Mesendoderm (in vitro differentiated cells): ENCODE data around the gene SLC26A6.
A peak's percentile ranks its signal among the peaks of the same experiment; 100 is the strongest.

ENCODE experiments used
- DNase-seq: peaks from one replicate; pipeline ENCODE4 v3.0.0; 2013
- H2AK5ac ChIP-seq: 2 replicates; pipeline ENCODE4 v1.6.1; 2013; ENCODE audit warnings: low read length, inconsistent platforms
- H2BK120ac ChIP-seq: 2 replicates; pipeline ENCODE4 v1.6.1; 2013; ENCODE audit warnings: low read depth, mild to moderate bottlenecking, low read length, moderate library complexity, mixed read lengths
- H2BK15ac ChIP-seq: replicated peaks from 2 replicates; pipeline ENCODE4 v1.6.1; 2013; ENCODE audit warnings: low read depth, mild to moderate bottlenecking, moderate library complexity
- H2BK5ac ChIP-seq: 2 replicates; pipeline ENCODE4 v1.6.1; 2013; ENCODE audit warnings: low read length, inconsistent platforms
- H3K18ac ChIP-seq: 2 replicates; pipeline ENCODE4 v1.6.1; 2013; ENCODE audit warnings: mild to moderate bottlenecking, low read length, mixed read lengths
- H3K23ac ChIP-seq: one replicate; pipeline ENCODE4 v1.6.1; 2013; ENCODE audit warnings: low read length
- H3K27ac ChIP-seq: 2 replicates; pipeline ENCODE4 v1.5.1; 2013; ENCODE audit warnings: low read depth, mild to moderate bottlenecking, inconsistent platforms, low read length, moderate library complexity
- H3K27me3 ChIP-seq: 2 replicates; pipeline ENCODE4 v1.6.1; 2013; ENCODE audit warnings: low read length, control low read depth, mild to moderate bottlenecking, inconsistent platforms; ENCODE audit not compliant: insufficient read depth, poor library complexity
- H3K36me3 ChIP-seq: 2 replicates; pipeline ENCODE4 v1.6.1; 2013; ENCODE audit warnings: low read length, inconsistent platforms; ENCODE audit not compliant: control insufficient read depth, insufficient read depth
- H3K4ac ChIP-seq: one replicate; pipeline ENCODE4 v1.6.1; 2013; ENCODE audit warnings: low read depth, mild to moderate bottlenecking, low read length, moderate library complexity
- H3K4me1 ChIP-seq: 2 replicates; pipeline ENCODE4 v1.6.1; 2013; ENCODE audit warnings: low read depth, low read length, inconsistent platforms; ENCODE audit not compliant: control insufficient read depth
- H3K4me2 ChIP-seq: 2 replicates; pipeline ENCODE4 v1.6.1; 2013; ENCODE audit warnings: low read length
- H3K4me3 ChIP-seq: 2 replicates; pipeline ENCODE4 v1.5.1; 2013; ENCODE audit warnings: mild to moderate bottlenecking, low read length
- H3K56ac ChIP-seq: one replicate; pipeline ENCODE4 v1.6.1; 2013; ENCODE audit warnings: low read length
- H3K79me1 ChIP-seq: 2 replicates; pipeline ENCODE4 v1.6.1; 2013; ENCODE audit warnings: low read length, inconsistent platforms
- H3K79me2 ChIP-seq: 2 replicates; pipeline ENCODE4 v1.6.1; 2013; ENCODE audit warnings: mild to moderate bottlenecking, low read length; ENCODE audit not compliant: control insufficient read depth, insufficient read depth
- H3K9ac ChIP-seq: 2 replicates; pipeline ENCODE4 v1.6.1; 2013; ENCODE audit warnings: low read length, inconsistent platforms
- H4K5ac ChIP-seq: one replicate; pipeline ENCODE4 v1.6.1; 2013; ENCODE audit warnings: low read length
- H4K8ac ChIP-seq: one replicate; pipeline ENCODE4 v1.6.1; 2013; ENCODE audit warnings: low read depth, mild to moderate bottlenecking, control low read depth, low read length, moderate library complexity
- WGBS: extraction: QIAGEN DNeasy Blood & Tissue Kit; methylation state at CpG from one replicate; pipeline ENCODE4 v1.1.7; 2013; ENCODE audit warnings: low lambda C conversion rate, missing lambda C conversion rate; ENCODE audit not compliant: insufficient coverage; ENCODE audit errors: extremely low coverage; 5-methylcytosine and 5-hydroxymethylcytosine counted together

Gene SLC26A6

DNA sequence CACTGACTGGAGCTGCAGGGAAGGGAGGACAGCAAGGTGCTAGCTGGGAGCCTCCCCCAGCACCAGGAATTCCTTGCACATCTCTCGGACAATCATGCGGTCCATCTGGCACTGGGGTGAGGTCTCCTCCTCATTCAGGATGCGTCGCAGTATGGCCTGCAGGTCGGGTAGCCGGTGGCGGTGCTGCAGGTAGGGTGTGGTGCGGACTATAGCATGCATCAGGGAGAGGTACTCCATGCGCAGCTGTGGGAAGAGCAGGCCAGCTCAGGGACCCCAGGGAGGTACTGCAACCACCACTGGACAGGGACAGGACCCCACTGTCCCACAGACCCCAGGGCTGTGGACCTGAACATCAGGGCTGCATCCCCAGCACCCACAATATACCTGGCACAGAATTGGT lies 39.2 kb upstream of the SLC26A6 start:
- Histone ChIP-seq H3K4me3 (no peak overlapping the region), H3K79me2 (no peaks in the 10 kb centered on the region), H3K4me1 (no peaks in the 10 kb centered on the region), H3K4me2 (no peak overlapping the region), H2BK5ac (no peak overlapping the region), H3K23ac (no peak overlapping the region), H3K27ac (no peak overlapping the region), H4K5ac (no peak overlapping the region), H3K79me1 (no peaks in the 10 kb centered on the region), H3K9ac (no peak overlapping the region), H3K36me3 (peaks cover 5% of the 10 kb centered on the region), H2BK120ac (no peak overlapping the region), H3K27me3 (no peaks in the 10 kb centered on the region), H2BK15ac (no peak overlapping the region), H4K8ac (no peak overlapping the region), H2AK5ac (no peak overlapping the region), H3K4ac (no peak overlapping the region), H3K18ac (no peak overlapping the region), H3K56ac (no peak overlapping the region)
- WGBS = no CpG with 5 or more reads among the region's 9 CpGs
- no peak for DNase-seq

DNA sequence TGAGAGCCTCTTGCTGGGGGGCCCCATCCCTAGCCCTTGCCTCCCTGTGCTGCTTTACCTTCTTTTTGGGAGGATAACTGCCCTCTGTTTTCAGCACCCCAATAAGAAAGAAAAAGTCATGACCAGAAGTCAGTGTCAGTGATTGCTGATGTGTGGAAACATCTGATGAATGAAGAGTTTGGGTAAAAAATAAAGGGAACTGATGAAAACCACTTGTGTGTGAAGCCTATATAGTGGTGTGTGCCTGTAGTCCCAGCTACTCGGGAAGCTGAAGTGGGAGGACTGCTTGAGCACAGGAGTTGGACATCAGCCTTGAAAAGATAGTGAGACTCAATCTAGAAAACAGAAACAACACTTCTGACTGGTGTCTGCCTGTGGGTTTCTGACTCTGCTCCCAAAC lies 37.3 kb upstream of the SLC26A6 start:
- H3K9ac ChIP-seq = no peak overlapping the region
- no peak overlapping the region for H3K23ac ChIP-seq
- no CpG with 5 or more reads among the region's 1 CpG for WGBS
- no peak overlapping the region for H2BK15ac ChIP-seq
- no peak for DNase-seq
- H3K79me2 ChIP-seq = no peaks in the 10 kb centered on the region
- no peak overlapping the region for H3K4ac ChIP-seq
- no peak overlapping the region for H4K5ac ChIP-seq
- H2BK120ac ChIP-seq = no peak overlapping the region
- H3K18ac ChIP-seq = no peak overlapping the region
- H3K56ac ChIP-seq = no peak overlapping the region
- H3K4me3 ChIP-seq = no peak overlapping the region
- no peak overlapping the region for H3K27ac ChIP-seq
- H2AK5ac ChIP-seq = no peak overlapping the region
- no peak overlapping the region for H2BK5ac ChIP-seq
- H3K4me1 ChIP-seq = no peaks in the 10 kb centered on the region
- peaks cover 2% of the 10 kb centered on the region for H3K36me3 ChIP-seq
- no peak overlapping the region for H3K4me2 ChIP-seq
- no peaks in the 10 kb centered on the region for H3K27me3 ChIP-seq
- H4K8ac ChIP-seq = no peak overlapping the region
- H3K79me1 ChIP-seq = no peaks in the 10 kb centered on the region

DNA sequence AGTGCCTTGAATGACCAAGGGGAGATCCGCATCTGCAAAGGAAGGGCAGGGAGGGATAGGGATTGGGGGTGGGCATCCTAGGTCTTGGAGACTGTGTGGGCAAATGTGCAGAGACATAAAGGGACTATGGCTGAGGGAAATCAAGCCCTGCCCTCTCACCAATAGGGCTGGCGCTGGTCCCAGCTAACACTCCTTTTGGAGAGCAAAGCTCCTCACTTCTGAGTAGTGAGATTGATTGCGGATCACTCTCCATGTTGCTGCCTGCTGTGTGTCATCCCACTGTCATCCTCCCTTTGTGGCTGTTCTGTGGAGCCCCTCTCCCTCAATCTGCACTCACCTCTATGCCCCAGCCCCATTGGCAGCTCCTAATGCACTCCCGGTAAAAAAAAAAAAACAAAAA lies 29.7 kb upstream of the SLC26A6 start:
- Histone ChIP-seq H3K79me2 (no peaks in the 10 kb centered on the region), H3K4me3 (no peak overlapping the region), H3K36me3 (no peaks in the 10 kb centered on the region), H3K4me2 (no peak overlapping the region), H3K27ac (no peak overlapping the region), H4K8ac (no peak overlapping the region), H3K4ac (no peak overlapping the region), H3K4me1 (no peaks in the 10 kb centered on the region), H2AK5ac (no peak overlapping the region), H3K9ac (no peak overlapping the region), H3K79me1 (no peaks in the 10 kb centered on the region), H2BK120ac (no peak overlapping the region), H3K27me3 (no peaks in the 10 kb centered on the region), H3K18ac (no peak overlapping the region), H2BK5ac (no peak overlapping the region), H3K23ac (no peak overlapping the region), H4K5ac (no peak overlapping the region), H3K56ac (no peak overlapping the region), H2BK15ac (no peak overlapping the region)
- peak; percentile 11 for DNase-seq
- no CpG with 5 or more reads among the region's 4 CpGs for WGBS

DNA sequence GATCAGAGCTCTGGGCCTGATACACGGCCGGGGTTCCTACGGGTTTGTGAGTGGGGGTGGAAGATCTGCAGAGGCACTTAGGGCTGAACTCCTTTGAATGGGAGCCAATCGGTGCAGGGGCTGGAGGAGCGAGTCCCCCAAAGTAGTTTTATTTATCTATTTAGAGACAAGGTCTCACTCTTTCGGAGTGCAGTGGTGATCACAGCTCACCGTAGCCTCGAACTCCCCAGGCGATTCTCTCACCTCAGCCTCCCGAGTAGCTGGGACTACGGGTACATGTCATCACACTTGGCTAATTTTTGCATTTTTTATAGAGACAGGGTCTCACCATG lies 29.0 kb upstream of the SLC26A6 start:
- Histone ChIP-seq H3K27ac (no peak overlapping the region), H2BK5ac (no peak overlapping the region), H3K4me3 (no peak overlapping the region), H2AK5ac (no peak overlapping the region), H2BK15ac (no peak overlapping the region), H3K18ac (no peak overlapping the region), H3K9ac (no peak overlapping the region), H3K56ac (no peak overlapping the region), H3K36me3 (no peaks in the 10 kb centered on the region), H3K4ac (no peak overlapping the region), H2BK120ac (no peak overlapping the region), H4K8ac (no peak overlapping the region), H4K5ac (no peak overlapping the region), H3K79me1 (no peaks in the 10 kb centered on the region), H3K4me1 (no peaks in the 10 kb centered on the region), H3K23ac (no peak overlapping the region), H3K79me2 (no peaks in the 10 kb centered on the region), H3K27me3 (no peaks in the 10 kb centered on the region), H3K4me2 (no peak overlapping the region)
- WGBS = no CpG with 5 or more reads among the region's 11 CpGs
- no peak for DNase-seq

DNA sequence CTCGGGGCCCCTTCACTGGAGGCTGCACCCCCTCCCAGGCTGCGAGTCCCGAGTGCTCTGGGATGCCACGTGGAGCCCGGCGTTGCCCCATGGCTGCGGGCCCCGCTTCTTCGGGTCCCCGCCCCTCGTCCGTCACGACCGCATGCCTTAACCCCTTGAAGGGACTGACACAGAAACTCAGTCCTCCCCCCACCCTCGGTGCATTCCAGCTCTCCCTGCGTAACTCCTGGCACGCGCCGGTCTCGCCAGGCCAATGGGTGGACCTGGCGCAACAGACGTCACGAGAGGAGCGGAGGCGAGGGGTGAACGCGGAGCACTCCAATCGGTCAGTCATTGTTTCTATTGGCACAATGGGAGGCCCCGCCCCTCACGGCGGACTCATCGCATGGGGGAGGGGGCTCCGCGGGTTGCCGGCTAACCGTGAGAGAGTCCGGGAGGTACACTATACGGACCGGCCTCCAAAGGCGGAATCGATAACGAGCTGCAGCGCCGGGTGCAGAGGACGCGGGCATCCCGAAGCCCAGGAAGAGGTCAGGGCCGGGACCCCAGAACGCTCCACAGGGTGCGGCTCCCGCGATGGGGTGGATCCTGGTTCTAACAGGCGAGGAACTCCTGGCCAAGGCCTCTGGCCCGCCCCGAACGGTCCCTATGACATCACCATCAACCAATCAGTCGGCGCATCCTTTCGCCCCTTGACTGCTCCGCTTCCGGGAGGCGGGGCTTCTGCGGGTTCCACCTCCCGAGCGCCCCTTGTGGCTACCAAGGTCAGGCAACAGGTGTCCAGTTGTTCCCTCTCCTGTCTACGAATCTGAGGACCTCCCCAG lies 28.4 kb upstream of the SLC26A6 start:
- Histone ChIP-seq H3K4me3 (peak overlapping the region; percentile 69), H3K56ac (peak overlapping the region; percentile 95), H3K4me2 (peak overlapping the region; percentile 99), H3K23ac (peak overlapping the region; percentile 66), H2BK15ac (no peak overlapping the region), H2AK5ac (no peak overlapping the region), H3K36me3 (no peaks in the 10 kb centered on the region), H3K18ac (peak overlapping the region; percentile 29), H3K27ac (peak overlapping the region; percentile 98), H3K27me3 (no peaks in the 10 kb centered on the region), H3K79me1 (no peaks in the 10 kb centered on the region), H2BK120ac (no peak overlapping the region), H3K4me1 (no peaks in the 10 kb centered on the region), H3K4ac (peak overlapping the region; percentile 44), H3K79me2 (no peaks in the 10 kb centered on the region), H2BK5ac (peak overlapping the region; percentile 84), H4K5ac (no peak overlapping the region), H4K8ac (no peak overlapping the region), H3K9ac (peak overlapping the region; percentile 83)
- DNase-seq = peak; percentile 100
- WGBS = no CpG with 5 or more reads among the region's 66 CpGs
